ENCODE results near the gene NOP16.

DNA sequence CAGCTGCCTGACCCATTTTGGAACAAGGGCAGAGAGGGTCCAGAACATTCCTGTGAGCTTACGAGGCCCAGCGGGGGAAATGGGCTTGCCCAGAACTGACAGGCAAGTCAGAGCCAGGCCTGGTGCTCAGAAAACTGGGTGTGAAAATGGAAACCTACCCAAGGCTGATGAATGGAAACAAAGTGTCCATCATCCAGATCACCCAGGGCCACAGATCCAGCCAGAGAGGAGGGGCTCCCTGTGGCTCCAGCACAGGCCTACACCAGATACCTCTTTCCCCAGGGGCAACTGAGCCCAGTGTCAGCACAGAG, 24.8 kb upstream of the NOP16 start:
- TF ChIP-seq KDM1A (IDR thresholded peaks at IDR 0.05; ENCODE audit: low read depth) (no peak), POLR2AphosphoS2 (conservative IDR thresholded peaks at IDR 0.05; ENCODE audit: low read length) (no peak), CEBPB (IDR thresholded peaks at IDR 0.05) (no peak), POLR2A (IDR thresholded peaks at IDR 0.05; ENCODE audit: low read length) (no peak)
- TF ChIP-seq, protein P1, sequence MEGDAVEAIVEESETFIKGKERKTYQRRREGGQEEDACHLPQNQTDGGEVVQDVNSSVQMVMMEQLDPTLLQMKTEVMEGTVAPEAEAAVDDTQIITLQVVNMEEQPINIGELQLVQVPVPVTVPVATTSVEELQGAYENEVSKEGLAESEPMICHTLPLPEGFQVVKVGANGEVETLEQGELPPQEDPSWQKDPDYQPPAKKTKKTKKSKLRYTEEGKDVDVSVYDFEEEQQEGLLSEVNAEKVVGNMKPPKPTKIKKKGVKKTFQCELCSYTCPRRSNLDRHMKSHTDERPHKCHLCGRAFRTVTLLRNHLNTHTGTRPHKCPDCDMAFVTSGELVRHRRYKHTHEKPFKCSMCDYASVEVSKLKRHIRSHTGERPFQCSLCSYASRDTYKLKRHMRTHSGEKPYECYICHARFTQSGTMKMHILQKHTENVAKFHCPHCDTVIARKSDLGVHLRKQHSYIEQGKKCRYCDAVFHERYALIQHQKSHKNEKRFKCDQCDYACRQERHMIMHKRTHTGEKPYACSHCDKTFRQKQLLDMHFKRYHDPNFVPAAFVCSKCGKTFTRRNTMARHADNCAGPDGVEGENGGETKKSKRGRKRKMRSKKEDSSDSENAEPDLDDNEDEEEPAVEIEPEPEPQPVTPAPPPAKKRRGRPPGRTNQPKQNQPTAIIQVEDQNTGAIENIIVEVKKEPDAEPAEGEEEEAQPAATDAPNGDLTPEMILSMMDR (IDR thresholded peaks at IDR 0.05): no peak
- TF ChIP-seq, protein P2, sequence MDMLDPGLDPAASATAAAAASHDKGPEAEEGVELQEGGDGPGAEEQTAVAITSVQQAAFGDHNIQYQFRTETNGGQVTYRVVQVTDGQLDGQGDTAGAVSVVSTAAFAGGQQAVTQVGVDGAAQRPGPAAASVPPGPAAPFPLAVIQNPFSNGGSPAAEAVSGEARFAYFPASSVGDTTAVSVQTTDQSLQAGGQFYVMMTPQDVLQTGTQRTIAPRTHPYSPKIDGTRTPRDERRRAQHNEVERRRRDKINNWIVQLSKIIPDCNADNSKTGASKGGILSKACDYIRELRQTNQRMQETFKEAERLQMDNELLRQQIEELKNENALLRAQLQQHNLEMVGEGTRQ (IDR thresholded peaks at IDR 0.05): no peak
